ENCODE results near the gene GPR39. TPM values are rescaled to one million over a fixed set of nuclear protein-coding genes. Genes with fewer than 3 reads are reported as not detected.

GPR39 gene
- total RNA-seq, 1 experiment from 2014 or later: 20.9 TPM

- H2AFZ ChIP-seq: no peak overlapping the region
- H3F3A ChIP-seq (ENCODE audit: insufficient read depth, low read depth): no peaks in the 10 kb centered on the region
- no peak overlapping the region for H3K4me3 ChIP-seq
- no peaks in the 10 kb centered on the region for H3K9me2 ChIP-seq (ENCODE audit: insufficient read depth)
- H3K79me2 ChIP-seq (ENCODE audit: low read depth): peaks cover 20% of the 10 kb centered on the region; the same call in 1 of the 2 replicates
- H3K27me3 ChIP-seq (ENCODE audit: insufficient read depth, low read depth): no peaks in the 10 kb centered on the region
- no TSS peak for BruUV-seq (replicated peaks)
- CTCF ChIA-PET: no interaction called here
- no peaks in the 10 kb centered on the region for H3K36me3 ChIP-seq (ENCODE audit: low read depth)
- DNase-seq: no peak
- H4K20me1 ChIP-seq (ENCODE audit: insufficient read depth): peaks cover 3% of the 10 kb centered on the region
- H3K27ac ChIP-seq: no peak overlapping the region
- no peaks in the 10 kb centered on the region for H3K9me3 ChIP-seq (ENCODE audit: insufficient read depth, low read depth)
- H3K4me1 ChIP-seq (replicated peaks; ENCODE audit: insufficient read depth): no peaks in the 10 kb centered on the region
- POLR2A ChIA-PET (ENCODE audit: unreplicated experiment): no interaction called here
- TF ChIP-seq, protein P1, sequence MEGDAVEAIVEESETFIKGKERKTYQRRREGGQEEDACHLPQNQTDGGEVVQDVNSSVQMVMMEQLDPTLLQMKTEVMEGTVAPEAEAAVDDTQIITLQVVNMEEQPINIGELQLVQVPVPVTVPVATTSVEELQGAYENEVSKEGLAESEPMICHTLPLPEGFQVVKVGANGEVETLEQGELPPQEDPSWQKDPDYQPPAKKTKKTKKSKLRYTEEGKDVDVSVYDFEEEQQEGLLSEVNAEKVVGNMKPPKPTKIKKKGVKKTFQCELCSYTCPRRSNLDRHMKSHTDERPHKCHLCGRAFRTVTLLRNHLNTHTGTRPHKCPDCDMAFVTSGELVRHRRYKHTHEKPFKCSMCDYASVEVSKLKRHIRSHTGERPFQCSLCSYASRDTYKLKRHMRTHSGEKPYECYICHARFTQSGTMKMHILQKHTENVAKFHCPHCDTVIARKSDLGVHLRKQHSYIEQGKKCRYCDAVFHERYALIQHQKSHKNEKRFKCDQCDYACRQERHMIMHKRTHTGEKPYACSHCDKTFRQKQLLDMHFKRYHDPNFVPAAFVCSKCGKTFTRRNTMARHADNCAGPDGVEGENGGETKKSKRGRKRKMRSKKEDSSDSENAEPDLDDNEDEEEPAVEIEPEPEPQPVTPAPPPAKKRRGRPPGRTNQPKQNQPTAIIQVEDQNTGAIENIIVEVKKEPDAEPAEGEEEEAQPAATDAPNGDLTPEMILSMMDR (conservative IDR thresholded peaks at IDR 0.05): no peak
- no peak for TF ChIP-seq EZH2 (IDR thresholded peaks at IDR 0.05; ENCODE audit: low read depth)
- H3K4me2 ChIP-seq: no peak overlapping the region
- intact Hi-C loops (cut with micrococcal nuclease; ENCODE audit: unreplicated experiment): no loop called here
Observed at GRCh38 chr2:132620115-132620514, 203.5 kb downstream of the GPR39 start.

DNA sequence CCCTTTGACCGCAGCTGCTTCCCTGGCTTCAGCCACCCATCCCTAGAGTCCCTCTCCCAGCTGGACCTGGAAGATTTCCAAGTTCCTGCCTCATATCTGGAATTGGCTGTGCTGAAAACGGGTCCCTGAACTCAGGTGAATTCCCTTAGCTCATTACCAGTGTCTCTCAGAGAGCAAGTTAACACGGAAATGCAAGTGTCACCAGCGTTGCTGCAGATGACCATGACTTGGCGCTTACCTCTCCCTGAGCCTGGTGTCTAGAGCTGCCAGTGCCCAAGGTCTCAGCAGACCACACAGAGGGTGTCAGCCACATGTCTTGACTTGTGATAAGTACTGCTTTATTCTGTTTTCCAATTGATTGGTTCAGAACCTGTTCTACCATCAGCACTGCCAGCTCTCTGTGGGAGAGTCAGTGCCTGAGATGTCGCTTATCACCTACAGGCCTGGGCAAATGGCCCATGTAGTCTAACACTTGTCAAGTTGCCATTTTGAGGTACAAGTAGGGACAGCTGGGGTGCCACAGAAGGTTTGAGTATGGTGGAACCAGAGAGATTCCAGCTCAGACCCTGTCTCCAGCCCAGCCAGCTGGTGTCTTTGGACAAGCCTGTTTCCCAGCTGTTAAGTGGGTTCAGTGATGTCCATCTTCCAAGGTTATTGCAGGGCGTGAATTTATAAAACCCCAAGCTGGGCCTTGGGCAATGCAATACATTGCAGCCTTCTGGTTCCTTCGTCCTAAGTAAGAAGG is 204.7 kb downstream of the GPR39 start:
- H4K20me1 ChIP-seq (ENCODE audit: insufficient read depth): no peaks in the 10 kb centered on the region
- no peaks in the 10 kb centered on the region for H3F3A ChIP-seq (ENCODE audit: insufficient read depth, low read depth)
- H3K36me3 ChIP-seq (ENCODE audit: low read depth): no peaks in the 10 kb centered on the region
- no peak overlapping the region for H2AFZ ChIP-seq
- BruUV-seq (replicated peaks): no TSS peak
- no peak overlapping the region for H3K4me3 ChIP-seq
- CTCF ChIA-PET: no interaction called here
- TF ChIP-seq, protein P1 (conservative IDR thresholded peaks at IDR 0.05): no peak
- no peak for TF ChIP-seq EZH2 (IDR thresholded peaks at IDR 0.05; ENCODE audit: low read depth)
- H3K9me3 ChIP-seq (ENCODE audit: insufficient read depth, low read depth): no peaks in the 10 kb centered on the region
- DNase-seq: no peak
- no peaks in the 10 kb centered on the region for H3K4me1 ChIP-seq (replicated peaks; ENCODE audit: insufficient read depth)
- no peaks in the 10 kb centered on the region for H3K27me3 ChIP-seq (ENCODE audit: insufficient read depth, low read depth)
- no peak overlapping the region for H3K27ac ChIP-seq
- no peaks in the 10 kb centered on the region for H3K9me2 ChIP-seq (ENCODE audit: insufficient read depth)
- H3K4me2 ChIP-seq: no peak overlapping the region
- POLR2A ChIA-PET (ENCODE audit: unreplicated experiment): interaction anchor here (0.6 kb wide), 1 partner anchor 201 kb away, joined by 5 read pairs; no protein-coding TSS in a partner anchor
- peaks cover 16% of the 10 kb centered on the region; the same call in 1 of the 2 replicates for H3K79me2 ChIP-seq (ENCODE audit: low read depth)
- intact Hi-C loops (cut with micrococcal nuclease; ENCODE audit: unreplicated experiment): no loop called here

- no peaks in the 10 kb centered on the region for H3K9me3 ChIP-seq (ENCODE audit: insufficient read depth, low read depth)
- no peaks in the 10 kb centered on the region for H3K4me1 ChIP-seq (replicated peaks; ENCODE audit: insufficient read depth)
- no TSS peak for BruUV-seq (replicated peaks)
- H3K27ac ChIP-seq: no peak overlapping the region
- H3K36me3 ChIP-seq (ENCODE audit: low read depth): no peaks in the 10 kb centered on the region
- H3K4me2 ChIP-seq: no peak overlapping the region
- TF ChIP-seq, protein P1 (conservative IDR thresholded peaks at IDR 0.05): no peak
- TF ChIP-seq EZH2 (IDR thresholded peaks at IDR 0.05; ENCODE audit: low read depth): no peak
- peaks cover under 1% of the 10 kb centered on the region; the same call in 1 of the 2 replicates for H3K79me2 ChIP-seq (ENCODE audit: low read depth)
- ChIA-PET CTCF (no interaction called here), POLR2A (ENCODE audit: unreplicated experiment) (interaction anchor here (0.6 kb wide), 1 partner anchor 23 kb away, joined by 3 read pairs; no protein-coding TSS in a partner anchor)
- no peaks in the 10 kb centered on the region for H4K20me1 ChIP-seq (ENCODE audit: insufficient read depth)
- no peaks in the 10 kb centered on the region for H3F3A ChIP-seq (ENCODE audit: insufficient read depth, low read depth)
- no peaks in the 10 kb centered on the region for H3K9me2 ChIP-seq (ENCODE audit: insufficient read depth)
- H3K27me3 ChIP-seq (ENCODE audit: insufficient read depth, low read depth): no peaks in the 10 kb centered on the region
- DNase-seq: no peak
- intact Hi-C loops (cut with micrococcal nuclease; ENCODE audit: unreplicated experiment): no loop called here
- no peak overlapping the region for H2AFZ ChIP-seq
- H3K4me3 ChIP-seq: no peak overlapping the region
Observed at GRCh38 chr2:132623096-132623839, 206.7 kb downstream of the GPR39 start.
